SW 1271 (cell line): Measurements from ENCODE around the gene RACK1.

ENCODE experiments used
- DNase-seq, 2 experiments: peaks; one replicate each; lab custom pipeline; 2025; lab: John Stamatoyannopoulos, UW

The RACK1 gene

DNA sequence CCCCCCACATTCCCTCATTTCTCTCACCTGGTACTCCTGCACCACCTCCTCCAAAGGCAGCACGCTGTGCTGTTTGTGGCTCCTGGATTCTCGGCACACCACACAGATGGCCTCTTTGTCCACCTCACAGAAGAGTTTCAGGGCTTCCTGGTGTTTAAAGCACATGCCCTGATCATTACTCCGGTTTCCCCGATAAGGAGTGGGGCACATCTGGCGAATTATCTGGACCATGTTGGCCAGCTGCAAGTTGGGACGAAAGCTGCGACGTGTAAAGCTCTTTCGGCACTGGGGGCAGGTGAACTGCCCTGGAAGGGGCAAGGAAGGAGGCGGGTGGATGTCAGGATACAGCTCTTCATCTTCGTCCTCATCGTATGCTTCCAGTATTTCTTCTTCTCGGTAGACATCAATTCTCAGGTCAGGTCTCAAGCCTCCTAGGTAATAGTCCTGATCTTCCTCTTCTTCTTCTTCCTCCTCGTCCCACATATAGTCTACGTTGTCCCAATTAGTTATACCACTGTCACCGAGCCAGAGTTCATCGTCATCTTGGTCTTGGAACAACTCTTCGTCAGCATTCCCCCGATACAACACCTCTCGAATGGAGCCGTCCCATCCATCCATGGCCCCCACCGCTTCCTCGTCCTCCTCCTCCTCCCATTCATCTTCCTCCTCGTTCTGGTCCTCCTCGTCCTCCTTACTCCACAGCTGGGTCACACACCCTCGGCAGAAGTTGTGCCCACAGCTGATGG lies 16.4 kb upstream of the RACK1 start:
- no peak for DNase-seq

DNA sequence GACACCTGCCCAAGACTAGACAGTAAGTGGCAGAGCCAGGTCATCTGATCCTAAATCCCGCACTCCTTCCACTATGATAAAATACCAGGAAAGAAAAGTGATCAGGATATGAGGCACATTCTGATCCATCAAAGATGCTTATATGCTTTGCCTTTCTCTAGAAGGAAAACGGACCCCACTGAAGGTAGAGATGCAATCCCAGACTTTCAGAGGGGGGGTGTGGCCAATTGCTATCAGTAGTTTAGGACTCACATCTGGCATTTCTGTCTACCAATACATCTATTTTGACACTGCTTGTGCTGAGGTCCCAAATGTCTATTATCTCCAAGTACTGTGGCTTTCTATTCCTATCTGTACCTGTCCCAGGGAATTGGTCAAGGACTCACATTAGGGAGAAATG lies 15.6 kb upstream of the RACK1 start:
- DNase-seq: no peak

DNA sequence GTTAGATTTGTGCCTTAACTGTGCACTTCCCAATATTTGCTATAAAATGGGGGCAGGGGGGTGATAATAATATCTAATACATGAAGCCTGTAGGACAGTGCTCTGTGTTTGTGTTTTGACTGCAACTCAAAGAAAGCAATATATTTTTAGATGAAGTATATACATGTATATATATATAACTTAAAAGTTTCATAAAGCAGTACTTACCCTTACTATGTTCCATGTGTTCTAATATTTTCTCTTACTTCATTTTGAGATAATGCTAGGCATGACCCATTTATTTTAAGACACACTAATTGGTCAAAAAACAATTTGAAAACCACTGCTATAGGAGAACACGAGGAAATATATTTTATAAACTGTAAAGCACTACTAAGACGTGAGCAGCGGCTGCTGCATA lies 14.9 kb upstream of the RACK1 start:
- no peak for DNase-seq

DNA sequence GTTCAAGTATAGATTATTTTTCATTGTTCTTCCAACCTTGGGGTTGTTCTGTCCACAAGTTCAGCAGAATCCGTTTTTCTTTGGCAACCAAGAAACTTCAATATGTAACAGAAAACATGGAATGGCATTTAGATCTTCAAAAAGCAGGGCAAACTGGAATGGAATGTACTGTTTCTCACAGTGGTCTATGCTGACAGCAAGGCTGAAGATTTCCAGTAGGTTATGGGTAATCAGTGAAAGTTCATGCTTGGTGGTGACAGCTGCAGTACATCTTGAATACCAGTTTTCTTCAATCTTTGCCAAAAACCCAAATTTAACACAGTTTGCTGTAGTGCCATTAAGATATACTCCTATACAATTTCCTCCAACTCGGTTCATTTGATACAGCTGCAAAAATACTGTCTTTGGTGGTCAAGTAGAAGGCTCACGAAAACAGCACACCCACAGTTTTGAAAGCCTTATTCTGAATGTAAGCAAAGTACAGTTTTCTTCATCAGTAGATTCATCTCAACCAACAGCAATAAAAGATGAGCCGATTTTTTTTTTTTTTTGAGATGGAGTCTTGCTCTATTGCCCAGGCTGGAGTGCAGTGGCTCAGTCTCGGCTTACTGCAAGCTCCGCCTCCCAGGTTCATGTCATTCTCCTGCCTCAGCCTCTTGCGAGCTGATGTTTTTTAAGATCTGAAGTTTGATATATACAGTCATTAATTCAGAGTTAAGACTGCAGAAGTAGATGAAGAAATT lies 12.3 kb upstream of the RACK1 start:
- no peak for DNase-seq

DNA sequence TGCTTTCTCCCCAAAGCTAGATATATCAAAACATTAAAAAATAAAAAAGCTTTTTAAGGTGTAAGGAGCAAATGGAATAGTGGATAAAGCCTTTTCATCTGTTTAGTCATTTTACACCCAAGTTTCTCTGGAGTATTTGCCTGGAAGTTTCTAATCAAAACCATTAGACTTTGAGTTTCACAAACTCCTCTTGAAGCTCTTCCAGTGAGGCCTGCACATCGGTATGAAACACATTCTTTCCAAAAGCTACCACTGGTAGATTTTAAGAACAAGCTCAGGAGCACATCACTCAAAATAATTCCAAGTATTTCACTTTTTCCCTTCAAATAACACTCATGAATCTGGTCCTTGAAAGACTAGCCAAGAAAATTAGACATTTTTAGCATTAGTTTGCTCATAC lies 11.6 kb upstream of the RACK1 start:
- no peak for DNase-seq

DNA sequence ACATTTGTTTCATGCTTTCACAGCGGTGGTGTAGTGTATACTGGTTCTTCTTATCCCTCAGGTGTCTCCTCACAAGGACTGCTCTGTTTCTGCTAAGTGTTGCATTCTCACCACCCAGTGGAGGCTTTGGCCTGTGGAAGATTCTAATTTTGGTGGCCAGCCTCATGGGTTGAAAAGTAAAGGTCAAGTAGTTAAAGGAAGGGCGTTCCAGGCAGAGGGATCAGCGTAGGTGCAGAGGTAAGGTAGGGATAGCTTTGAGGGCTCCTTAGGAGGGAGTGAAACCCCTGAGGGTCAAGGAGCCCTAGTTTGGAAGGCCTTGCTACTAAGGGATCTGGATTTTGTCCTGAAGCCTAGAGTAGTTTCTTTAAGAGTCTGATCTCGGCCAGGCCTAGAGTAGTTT lies 4.6 kb upstream of the RACK1 start:
- no peak for DNase-seq

DNA sequence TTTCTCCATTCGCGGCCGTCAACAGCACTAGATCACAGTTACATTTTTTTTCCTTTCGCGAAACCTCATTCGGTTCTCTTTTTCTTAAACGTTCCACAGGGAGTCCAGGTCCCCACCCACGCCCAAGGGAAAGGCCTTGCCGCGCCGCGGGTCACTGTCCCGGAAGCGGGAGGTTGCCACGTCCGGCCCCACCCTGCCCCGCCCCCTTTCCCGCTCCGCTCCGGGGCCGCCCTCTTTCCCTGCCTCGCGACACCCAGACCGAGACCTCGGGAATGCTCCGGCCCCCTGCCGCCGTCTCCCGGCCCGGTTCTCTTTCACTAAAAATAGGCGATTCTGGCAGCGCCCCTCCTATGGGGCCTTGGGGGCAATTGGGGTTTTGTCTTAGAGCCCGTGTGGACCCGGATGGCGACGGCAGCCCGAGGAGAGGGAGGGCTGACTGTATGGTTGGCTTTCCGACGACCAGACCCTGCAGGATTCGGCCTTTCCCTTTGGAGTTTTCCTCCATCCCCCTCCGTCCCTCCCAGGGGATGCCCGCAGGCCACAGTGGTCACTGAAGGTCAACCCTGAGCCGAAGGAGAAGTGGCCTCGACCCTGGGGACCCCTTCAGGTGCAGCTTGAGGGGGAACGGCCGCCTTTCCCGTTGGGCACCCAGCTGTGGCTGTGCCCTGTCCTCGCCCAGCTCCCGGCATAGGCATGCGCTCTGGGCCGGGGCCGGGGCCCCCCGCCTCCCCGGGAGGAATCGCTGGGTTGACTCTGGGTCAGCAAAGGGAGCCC lies 2.8 kb upstream of the RACK1 start:
- DNase-seq: no peak

DNA sequence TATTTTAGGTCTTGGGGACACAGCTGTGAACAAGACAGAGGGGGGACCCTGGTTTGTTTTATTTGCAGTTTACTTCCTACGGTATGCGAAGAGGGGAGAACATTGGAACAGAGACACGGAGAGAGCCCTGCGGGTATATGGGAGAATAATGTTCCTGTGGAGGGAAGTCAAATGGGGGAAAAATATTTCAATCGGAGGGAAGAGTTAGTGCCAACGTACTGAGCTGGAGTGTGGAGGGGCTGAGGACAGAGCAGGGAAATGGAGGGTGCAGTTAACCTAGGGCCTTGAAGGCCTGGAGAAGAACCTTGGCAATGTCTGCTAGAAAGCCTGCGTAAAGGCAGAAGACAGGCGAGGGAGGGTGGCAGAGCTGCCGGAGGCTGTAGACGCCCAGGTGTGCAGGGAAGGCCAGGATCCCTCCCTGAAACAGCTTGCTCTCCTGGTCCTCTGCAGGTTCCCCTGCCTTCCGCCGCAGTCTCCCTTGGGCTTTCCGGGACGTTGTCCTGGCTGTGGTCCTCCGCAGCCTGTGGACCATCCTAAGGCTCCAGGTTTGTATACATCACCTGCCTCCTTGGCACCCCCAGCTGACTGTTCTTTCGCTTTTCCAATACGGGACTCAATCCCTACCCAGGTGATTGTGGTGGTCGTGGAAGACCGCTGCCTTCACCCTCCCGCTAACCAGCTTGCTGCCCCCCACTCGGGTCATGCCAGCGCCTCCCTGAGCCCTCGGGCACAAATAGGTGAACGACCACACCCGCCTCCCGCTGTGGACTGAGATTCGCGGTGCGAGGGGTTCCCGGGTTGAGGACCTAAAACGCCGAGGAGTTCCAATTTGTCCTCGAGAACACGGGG lies 1.9 kb upstream of the RACK1 start:
- no peak for DNase-seq

DNA sequence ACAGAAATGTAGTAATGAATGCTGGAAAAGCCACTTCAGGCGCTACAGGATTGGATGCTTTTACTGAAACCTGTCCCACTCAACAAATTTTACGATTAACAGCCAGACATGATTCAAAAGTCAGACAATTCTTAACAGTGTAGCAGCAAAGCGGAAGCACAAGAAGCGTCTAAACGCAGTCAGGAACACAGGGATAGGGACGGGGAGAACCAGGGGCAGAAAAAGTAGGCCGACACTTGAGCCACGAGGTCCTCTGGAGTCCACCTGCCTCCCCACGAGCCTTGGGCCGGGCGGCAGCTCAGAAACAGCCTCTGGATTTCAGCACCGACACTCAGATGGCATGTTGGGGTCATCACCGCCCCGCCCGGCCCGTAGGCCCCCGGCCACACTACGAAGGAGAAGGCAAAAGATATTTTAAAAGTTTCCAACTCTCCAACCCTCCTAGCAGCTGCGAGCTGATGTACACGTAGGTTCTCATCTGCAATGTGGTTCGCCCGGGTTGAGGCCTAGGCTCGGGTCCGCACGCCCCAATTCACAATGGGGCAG lies 615 bp downstream of the RACK1 start:
- DNase-seq: no peak

DNA sequence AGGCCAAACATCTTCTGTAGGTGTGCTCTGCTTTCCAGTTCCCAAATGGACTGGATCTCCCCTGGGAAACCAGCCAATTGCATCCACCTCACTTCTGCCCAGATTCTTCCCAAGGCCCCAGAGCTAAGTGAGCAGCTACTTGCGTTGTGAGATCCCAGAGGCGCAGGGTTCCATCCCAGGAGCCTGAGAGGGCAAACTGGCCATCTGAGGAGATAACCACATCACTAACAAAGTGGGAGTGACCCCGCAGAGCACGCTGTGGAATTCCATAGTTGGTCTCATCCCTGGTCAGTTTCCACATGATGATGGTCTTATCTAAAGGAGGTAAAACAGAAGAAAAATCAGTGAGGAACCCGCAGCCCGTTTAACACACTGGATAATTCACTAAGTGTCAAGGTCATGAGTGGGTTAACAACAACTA lies 1.7 kb downstream of the RACK1 start:
- no peak for DNase-seq

DNA sequence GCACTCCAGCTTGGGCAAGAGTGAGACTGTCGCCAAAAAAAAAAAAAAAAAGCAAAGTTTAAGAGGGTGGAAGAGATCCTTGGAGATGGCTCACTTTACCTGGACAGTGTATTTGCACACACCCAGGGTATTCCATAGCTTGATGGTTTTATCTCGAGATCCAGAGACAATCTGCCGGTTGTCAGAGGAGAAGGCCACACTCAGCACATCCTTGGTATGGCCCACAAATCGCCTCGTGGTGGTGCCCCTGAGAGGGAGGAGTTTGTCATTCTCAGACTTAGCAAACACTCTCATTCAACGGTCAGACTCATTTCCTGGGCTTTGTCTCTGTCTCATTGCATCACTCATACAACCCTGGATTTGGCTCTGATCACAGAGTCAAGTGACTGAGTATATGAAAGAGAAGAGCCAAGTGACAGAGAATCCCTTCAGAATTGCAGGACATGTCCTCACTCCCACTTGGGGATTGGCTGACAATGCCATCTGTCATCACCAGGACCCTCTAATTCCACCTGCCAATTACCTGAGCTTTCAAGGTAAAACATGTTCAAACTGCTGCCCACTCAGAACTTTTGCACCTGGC lies 2.2 kb downstream of the RACK1 start:
- no peak for DNase-seq

DNA sequence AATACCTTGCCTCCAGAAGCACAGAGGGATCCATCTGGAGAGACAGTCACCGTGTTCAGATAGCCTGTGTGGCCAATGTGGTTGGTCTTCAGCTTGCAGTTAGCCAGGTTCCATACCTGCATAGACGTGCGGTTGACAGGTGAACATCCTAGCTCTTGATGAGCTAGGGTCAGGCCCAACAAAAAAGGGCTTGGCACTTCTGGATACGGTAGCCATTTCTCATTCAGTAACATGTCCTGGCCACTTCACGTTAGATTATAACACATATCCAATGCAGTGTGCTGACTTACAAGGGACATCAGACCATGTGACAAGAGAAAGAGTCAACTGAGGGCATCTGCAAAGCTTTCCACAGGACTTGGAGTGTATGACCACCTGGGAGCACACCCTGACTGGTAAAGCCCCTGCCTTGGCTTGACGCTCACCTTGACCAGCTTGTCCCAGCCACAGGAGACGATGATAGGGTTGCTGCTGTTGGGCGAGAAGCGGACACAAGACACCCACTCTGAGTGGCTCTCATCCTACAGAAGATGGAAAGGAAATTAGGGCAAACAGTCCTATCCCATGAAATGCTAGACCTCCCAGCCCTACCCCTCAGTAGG lies 4.5 kb downstream of the RACK1 start:
- no peak for DNase-seq

DNA sequence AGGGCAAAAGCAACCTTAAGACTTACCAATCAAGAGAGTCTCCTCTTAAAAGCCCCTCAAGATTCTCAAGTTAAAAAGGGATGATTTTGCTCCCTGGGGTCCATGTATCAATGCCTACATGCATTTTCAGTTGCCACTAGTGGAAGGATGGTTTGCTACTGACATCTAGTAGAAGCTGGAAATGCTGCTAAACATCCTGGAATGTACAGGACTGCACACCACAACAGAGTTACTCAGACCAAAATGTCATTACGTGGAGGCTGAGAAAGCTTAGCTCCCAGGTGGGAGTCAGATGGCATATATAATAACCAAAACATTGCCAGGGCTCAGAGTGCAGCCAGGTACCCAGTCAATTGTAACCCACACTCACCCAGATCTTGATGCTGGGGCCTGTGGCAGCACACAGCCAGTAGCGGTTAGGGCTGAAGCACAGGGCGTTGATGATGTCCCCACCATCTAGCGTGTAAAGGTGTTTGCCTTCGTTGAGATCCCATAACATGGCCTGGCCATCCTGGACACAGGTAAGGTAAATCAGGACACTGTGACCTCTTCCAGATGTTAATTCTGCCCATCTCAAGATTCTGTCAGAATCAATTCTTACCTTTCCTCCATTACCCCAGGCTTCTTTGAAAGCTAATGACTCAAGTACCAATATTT lies 5.8 kb downstream of the RACK1 start:
- DNase-seq: no peak

DNA sequence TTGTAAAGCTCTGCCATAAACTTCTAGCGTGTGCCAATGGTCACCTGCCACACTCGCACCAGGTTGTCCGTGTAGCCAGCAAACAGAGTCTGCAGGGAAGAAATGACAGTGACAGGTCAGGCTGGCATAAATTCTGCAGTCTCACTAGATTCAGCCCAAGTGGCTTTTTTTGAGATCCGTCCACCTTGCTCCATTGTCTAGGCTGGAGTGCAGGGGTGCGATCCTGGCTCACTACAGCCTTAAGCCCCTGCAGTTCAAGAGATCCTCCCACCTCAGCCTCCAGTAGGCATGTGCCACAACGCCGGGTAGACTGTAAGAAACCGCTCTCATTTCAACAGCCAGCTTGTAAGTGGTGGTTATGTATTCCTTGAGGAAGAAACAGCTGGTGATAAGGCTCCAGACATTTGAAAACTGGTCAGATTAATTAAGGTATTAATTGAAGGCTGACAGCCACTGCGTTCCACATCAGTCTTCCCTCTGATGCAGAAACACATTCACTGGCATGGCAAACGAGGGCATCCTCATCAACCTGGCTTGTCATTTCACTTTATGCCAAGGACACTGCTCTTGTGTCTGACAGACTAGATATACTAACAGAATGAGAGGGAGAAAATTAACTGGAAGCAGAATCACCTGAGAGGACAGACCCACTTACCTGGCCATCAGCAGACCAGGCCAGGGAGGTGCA lies 6.6 kb downstream of the RACK1 start:
- DNase-seq: no peak

DNA sequence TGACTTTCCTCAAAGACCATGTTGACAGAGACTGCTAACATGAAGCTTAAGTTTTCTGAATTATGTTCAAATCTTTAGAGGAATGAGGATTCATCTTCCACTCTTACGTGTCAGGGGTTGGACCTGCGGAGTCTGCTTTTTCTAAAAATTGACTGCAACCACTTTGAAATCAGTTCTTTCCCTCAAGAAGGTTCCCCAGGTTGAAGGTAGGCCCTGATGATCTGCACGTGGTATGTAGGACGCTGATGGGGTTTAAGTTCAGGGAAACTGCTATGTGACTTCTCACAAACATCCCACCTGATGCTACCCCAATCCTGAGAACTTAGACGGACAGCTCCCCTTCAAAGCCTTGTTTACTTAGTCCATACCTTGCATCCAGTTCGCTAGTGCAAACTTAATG lies 7.2 kb downstream of the RACK1 start:
- no peak for DNase-seq

DNA sequence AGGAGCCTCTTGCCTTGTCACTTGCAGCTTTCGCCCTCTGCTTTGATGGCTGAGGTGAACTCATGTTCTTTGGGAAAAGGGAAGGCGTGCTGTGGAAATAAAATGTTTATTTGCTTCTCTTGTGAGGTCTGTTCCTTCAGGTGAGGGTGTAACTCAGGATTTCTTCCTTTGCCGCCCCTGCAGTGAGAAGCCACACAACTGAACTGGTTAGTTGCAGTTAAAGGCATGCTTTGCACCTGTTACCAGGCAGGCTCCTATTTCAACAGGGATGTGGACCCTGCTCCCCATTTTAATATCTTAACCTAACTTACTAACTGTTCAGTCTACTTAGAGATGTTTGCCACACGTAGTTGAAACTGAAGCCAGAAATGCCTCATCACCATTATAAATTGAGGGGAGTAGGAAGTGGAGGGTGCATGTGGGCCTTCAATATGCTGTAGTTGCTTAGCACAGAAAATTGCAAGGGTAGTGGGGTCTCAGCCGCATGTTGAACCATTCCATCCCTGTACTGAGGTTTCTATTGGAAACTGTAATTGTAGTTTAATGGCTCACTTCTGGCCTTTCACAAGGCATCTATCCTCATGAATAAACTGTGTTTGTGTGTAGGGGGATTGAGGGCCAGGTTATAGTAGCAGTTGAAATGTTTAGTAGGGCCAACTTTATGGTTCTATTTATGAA lies 7.9 kb downstream of the RACK1 start:
- no peak for DNase-seq

DNA sequence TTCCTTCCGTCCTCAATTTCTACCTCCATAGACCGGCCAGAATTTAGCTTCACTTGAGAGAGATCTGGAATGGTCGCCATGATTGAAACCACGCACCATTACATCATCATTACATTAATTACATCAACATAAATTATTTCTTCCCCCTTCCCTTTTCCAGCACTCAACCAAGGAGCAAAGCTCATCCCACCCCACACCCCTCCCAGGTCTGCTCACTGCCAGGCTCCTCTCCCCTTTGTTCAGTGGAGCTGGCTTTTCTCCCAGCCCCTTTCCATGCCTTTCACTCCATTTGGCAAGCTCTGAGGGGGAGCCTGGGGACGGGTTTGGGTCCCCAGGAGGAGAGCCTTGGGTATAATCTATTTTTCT lies 8.4 kb downstream of the RACK1 start:
- no peak for DNase-seq

DNA sequence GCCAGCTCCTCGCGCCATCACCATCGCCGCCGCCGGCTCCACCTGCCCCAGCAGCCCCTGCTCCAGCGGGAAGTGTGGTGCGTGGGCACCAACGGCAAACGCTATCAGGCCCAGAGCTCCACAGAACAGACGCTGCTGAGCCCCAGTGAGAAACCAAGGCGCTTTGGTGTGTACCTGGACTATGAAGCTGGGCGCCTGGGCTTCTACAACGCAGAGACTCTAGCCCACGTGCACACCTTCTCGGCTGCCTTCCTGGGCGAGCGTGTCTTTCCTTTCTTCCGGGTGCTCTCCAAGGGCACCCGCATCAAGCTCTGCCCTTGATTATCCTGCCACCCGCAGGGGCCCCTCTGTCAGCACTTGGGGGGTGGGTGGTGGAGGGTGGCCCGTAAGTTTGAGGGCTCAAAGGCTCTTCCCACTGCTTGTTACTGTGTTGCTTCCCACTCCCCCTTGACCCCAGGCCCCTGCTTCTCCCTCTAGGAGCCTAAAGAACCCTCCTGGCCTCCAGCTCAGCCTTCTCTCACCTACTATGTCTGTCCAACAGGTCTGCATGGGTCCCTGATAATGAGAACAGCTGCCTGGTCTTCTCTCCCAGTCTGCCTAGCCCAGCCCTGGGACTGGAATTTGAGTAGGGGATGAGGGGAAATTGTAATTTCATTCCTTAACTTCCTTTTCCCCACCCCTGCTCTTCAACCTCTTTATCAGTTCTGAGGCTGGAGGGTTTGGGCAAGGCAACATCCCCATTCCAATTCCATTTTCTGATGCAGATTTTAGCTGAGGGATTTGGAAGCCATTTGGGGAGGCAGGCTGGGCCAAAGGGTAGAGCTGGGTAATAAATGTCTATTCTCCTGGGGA lies 9.0 kb downstream of the RACK1 start:
- no peak for DNase-seq
